Measurements from ENCODE around the gene KLRK1.
"Not testable (repeated sequence)": the region's sequence is repeated elsewhere in the genome, so short reads cannot be mapped to it uniquely, and the experiment has no call there.

- not testable (repeated sequence) for TF ChIP-seq CTCF, POLR2A (IDR thresholded peaks at IDR 0.05)
These were observed 53.6 kb downstream of the KLRK1 start for GRCh38 chr12:10336196-10336595.

All from breast epithelium (tissue), 3 donors.